A673 (cell line): ENCODE data around the gene MSS51. TPM values are rescaled to one million over a fixed set of nuclear protein-coding genes. Genes with fewer than 3 reads are reported as not detected.

Experiments
- BruUV-seq: library from RNA; stranded (reverse); fragments of 400-500 nt; replicated peaks from 2 replicates; lab custom pipeline; 2021; lab: Mats Ljungman, UMichigan
- CTCF ChIA-PET: fragments of 300-600 bp; sonication (Branson Sonifier 250); formaldehyde crosslinking; loops from one replicate; lab custom pipeline; 2022; ENCODE audit warnings: antibody characterized with exemption; lab: Charles Lee
- POLR2A ChIA-PET: fragments of 300-600 bp; sonication (Branson Sonifier 250); formaldehyde crosslinking; loops from one replicate; lab custom pipeline; 2022; ENCODE audit warnings: antibody characterized with exemption; ENCODE audit not compliant: low non-redundant PET; lab: Charles Lee
- DNase-seq: peaks from one replicate; pipeline ENCODE4 v3.0.0-alpha.2; 2015; ENCODE audit warnings: low spot score
- H3K27ac ChIP-seq: fragments of 200-600 bp; sonication (generic); 2 replicates; pipeline ENCODE4 v1.5.1; 2016; ENCODE audit warnings: mixed run types, low read depth, mild to moderate bottlenecking, mixed read lengths, antibody characterized with exemption, low read length; ENCODE audit not compliant: poor library complexity, severe bottlenecking
- H3K27me3 ChIP-seq: fragments of 200-600 bp; sonication (generic); replicated peaks from 2 replicates; pipeline ENCODE4 v1.6.1; 2017; ENCODE audit warnings: mixed run types, low read depth, mild to moderate bottlenecking, mixed read lengths, antibody characterized with exemption, low read length; ENCODE audit not compliant: insufficient read depth, poor library complexity
- H3K36me3 ChIP-seq: fragments of 200-600 bp; sonication (generic); 2 replicates; pipeline ENCODE4 v1.6.1; 2016; ENCODE audit warnings: mixed run types, mild to moderate bottlenecking, mixed read lengths, antibody characterized with exemption, low read length; ENCODE audit not compliant: insufficient read depth, poor library complexity, severe bottlenecking
- H3K4me1 ChIP-seq: fragments of 200-600 bp; sonication (generic); 2 replicates; pipeline ENCODE4 v1.6.1; 2017; ENCODE audit warnings: mixed run types, mild to moderate bottlenecking, mixed read lengths, antibody characterized with exemption, low read length; ENCODE audit not compliant: insufficient read depth, poor library complexity, severe bottlenecking
- H3K4me3 ChIP-seq: fragments of 200-600 bp; sonication (generic); 2 replicates; pipeline ENCODE4 v1.5.1; 2016; ENCODE audit warnings: low read depth, mixed run types, mild to moderate bottlenecking, mixed read lengths, low read length; ENCODE audit not compliant: poor library complexity, severe bottlenecking
- H3K9me3 ChIP-seq: fragments of 200-600 bp; sonication (generic); 2 replicates; pipeline ENCODE4 v1.6.1; 2016; ENCODE audit warnings: mixed run types, low read depth, mild to moderate bottlenecking, mixed read lengths, antibody characterized with exemption, low read length; ENCODE audit not compliant: poor library complexity, severe bottlenecking
- EZH2 ChIP-seq: fragments of 200-600 bp; sonication (generic); IDR thresholded peaks from 2 replicates; pipeline ENCODE4 v1.6.1; 2017; ENCODE audit warnings: borderline replicate concordance, low read depth, mild to moderate bottlenecking, mixed read lengths, antibody characterized with exemption, low read length; ENCODE audit not compliant: poor library complexity, severe bottlenecking
- intact Hi-C: fragments of 100-400 bp; cut with micrococcal nuclease; formaldehyde crosslinking; loops from one replicate; pipeline ENCODE4 v1.10.0; 2022; ENCODE audit not compliant: unreplicated experiment
- total RNA-seq: library from RNA; stranded (reverse); gene quantifications from 2 replicates; pipeline ENCODE4 v1.2.3, GENCODE V29; 2021
- TF ChIP-seq, protein P1 (sequence below): fragments of 300-800, 200-600 bp; sonication (generic); conservative IDR thresholded peaks from 2 replicates; pipeline ENCODE4 v1.5.1; 2017; ENCODE audit warnings: low read depth, mild to moderate bottlenecking, antibody characterized with exemption, low read length, moderate library complexity, mixed read lengths

MSS51 gene
- total RNA-seq, 1 experiment from 2014 or later: 4.0 TPM

DNA sequence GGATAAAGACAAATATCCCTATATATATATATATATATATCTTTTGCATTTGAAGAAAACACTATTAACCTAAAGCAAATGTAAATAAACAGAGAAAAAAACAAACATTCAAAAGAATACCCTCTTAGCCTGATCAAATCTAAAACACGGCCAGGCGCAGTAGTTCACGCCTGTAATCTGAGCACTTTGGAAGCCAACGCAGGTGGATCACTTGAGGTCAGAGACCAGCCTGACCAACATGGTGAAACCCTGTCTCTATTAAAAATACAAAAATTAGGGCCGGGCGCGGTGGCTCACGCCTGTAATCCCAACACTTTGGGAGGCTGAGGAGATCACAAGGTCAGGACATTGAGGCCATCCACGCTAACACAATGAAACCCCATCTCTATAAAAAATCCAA is 28.7 kb downstream of the MSS51 start:
- Histone ChIP-seq H3K27ac (no peak overlapping the region), H3K9me3 (no peaks in the 10 kb centered on the region), H3K4me1 (no peaks in the 10 kb centered on the region), H3K4me3 (no peak overlapping the region), H3K36me3 (no peaks in the 10 kb centered on the region), H3K27me3 (no peaks in the 10 kb centered on the region)
- CTCF ChIA-PET: no interaction called here
- intact Hi-C loops: no loop called here
- POLR2A ChIA-PET: no interaction called here
- DNase-seq: no peak
- TF ChIP-seq, protein P1, sequence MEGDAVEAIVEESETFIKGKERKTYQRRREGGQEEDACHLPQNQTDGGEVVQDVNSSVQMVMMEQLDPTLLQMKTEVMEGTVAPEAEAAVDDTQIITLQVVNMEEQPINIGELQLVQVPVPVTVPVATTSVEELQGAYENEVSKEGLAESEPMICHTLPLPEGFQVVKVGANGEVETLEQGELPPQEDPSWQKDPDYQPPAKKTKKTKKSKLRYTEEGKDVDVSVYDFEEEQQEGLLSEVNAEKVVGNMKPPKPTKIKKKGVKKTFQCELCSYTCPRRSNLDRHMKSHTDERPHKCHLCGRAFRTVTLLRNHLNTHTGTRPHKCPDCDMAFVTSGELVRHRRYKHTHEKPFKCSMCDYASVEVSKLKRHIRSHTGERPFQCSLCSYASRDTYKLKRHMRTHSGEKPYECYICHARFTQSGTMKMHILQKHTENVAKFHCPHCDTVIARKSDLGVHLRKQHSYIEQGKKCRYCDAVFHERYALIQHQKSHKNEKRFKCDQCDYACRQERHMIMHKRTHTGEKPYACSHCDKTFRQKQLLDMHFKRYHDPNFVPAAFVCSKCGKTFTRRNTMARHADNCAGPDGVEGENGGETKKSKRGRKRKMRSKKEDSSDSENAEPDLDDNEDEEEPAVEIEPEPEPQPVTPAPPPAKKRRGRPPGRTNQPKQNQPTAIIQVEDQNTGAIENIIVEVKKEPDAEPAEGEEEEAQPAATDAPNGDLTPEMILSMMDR: no peak
- TF ChIP-seq EZH2: no peak
- BruUV-seq: no TSS peak

DNA sequence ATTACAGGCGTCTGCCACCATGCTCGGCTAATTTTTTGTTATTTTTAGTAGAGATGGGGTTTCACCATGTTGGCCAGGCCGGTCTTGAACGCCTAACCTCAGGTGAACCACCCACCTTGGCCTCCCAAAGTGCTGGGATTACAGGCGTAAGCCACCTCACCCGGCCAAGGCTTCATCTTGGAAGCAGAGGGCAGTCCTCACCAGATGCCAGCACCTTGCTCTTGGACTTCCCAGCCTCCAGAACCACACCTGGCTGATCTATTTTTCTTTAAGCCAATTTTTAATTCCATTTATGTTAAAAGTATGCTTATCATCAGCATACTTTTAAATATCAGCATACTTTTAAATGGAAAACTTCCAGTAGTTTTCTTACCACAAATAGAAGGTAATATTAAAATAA is 31.7 kb downstream of the MSS51 start:
- no peaks in the 10 kb centered on the region for H3K27me3 ChIP-seq
- ChIA-PET CTCF (no interaction called here), POLR2A (interaction anchor here (0.6 kb wide), 1 partner anchor 98 kb away, joined by 3 read pairs; no protein-coding TSS in a partner anchor)
- intact Hi-C loops: no loop called here
- no peak for DNase-seq
- H3K4me1 ChIP-seq: no peaks in the 10 kb centered on the region
- no peak overlapping the region for H3K27ac ChIP-seq
- peaks cover 17% of the 10 kb centered on the region for H3K36me3 ChIP-seq
- no peaks in the 10 kb centered on the region for H3K9me3 ChIP-seq
- BruUV-seq: no TSS peak
- TF ChIP-seq, protein P1: no peak
- no peak overlapping the region for H3K4me3 ChIP-seq

DNA sequence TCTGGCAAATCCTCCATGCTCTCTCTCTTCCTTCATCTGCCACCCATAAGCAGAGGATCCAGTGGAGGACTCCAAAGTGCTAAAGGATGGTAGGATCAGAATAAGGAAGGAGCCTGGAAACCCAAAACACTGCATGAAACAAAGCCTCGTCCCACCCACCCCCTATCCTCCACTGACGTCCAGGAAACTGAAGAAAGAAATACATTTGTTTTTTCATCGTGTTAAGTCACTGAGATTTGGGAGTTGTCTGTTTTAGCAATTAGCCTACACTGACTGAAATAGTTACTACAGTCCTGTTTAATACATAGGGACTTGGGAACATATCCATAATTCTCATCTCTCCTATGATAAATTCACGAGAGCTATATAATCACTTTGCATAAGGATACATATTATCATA is 34.3 kb downstream of the MSS51 start:
- H3K4me3 ChIP-seq: no peak overlapping the region
- BruUV-seq: no TSS peak
- H3K27ac ChIP-seq: no peak overlapping the region
- peaks cover 38% of the 10 kb centered on the region for H3K36me3 ChIP-seq
- ChIA-PET POLR2A (no interaction called here), CTCF (no interaction called here)
- no peaks in the 10 kb centered on the region for H3K27me3 ChIP-seq
- intact Hi-C loops: no loop called here
- DNase-seq: no peak
- TF ChIP-seq, protein P1: no peak
- TF ChIP-seq EZH2: no peak
- H3K4me1 ChIP-seq: no peaks in the 10 kb centered on the region
- no peaks in the 10 kb centered on the region for H3K9me3 ChIP-seq
